BE2C (cell line): ENCODE measurements around the gene TSHR.

ENCODE experiments used
- DNase-seq: peaks from one replicate; pipeline ENCODE4 v3.0.0-alpha.2; 2020
- H3K27me3 ChIP-seq: fragments of 250-450 bp; sonication (Bioruptor Pico); 2 replicates; pipeline ENCODE4 v1.5.1; 2020; ENCODE audit warnings: mild to moderate bottlenecking
- H3K36me3 ChIP-seq: fragments of 250-450 bp; sonication (Bioruptor Pico); 2 replicates; pipeline ENCODE4 v1.5.1; 2020; ENCODE audit warnings: mild to moderate bottlenecking
- H3K4me1 ChIP-seq: fragments of 250-450 bp; sonication (Bioruptor Pico); 2 replicates; pipeline ENCODE4 v1.5.1; 2020
- H3K4me3 ChIP-seq: 2 replicates; pipeline ENCODE4 v1.5.1; 2011; ENCODE audit warnings: low read depth, low read length
- H3K9me3 ChIP-seq: fragments of 250-450 bp; sonication (Bioruptor Pico); 2 replicates; pipeline ENCODE4 v1.5.1; 2020
- CTCF ChIP-seq: IDR thresholded peaks from 2 replicates; pipeline ENCODE4 v1.5.1; 2012; ENCODE audit warnings: mild to moderate bottlenecking, low read depth, low read length

Gene TSHR

GRCh38 chr14:81164167-81164774 is 208.8 kb downstream of the TSHR start:
- H3K4me1 ChIP-seq = peaks cover 3% of the 10 kb centered on the region; the same call in 1 of the 2 replicates
- TF ChIP-seq CTCF = peak; percentile 97
- H3K9me3 ChIP-seq = no peaks in the 10 kb centered on the region
- no peak overlapping the region for H3K4me3 ChIP-seq
- DNase-seq = peak; percentile 79
- no peaks in the 10 kb centered on the region for H3K27me3 ChIP-seq
- H3K36me3 ChIP-seq = no peaks in the 10 kb centered on the region

- no peak for DNase-seq
- H3K9me3 ChIP-seq = no peaks in the 10 kb centered on the region
- peaks cover 3% of the 10 kb centered on the region; the same call in 1 of the 2 replicates for H3K4me1 ChIP-seq
- no peak overlapping the region for H3K4me3 ChIP-seq
- H3K27me3 ChIP-seq = no peaks in the 10 kb centered on the region
- TF ChIP-seq CTCF = no peak
- H3K36me3 ChIP-seq = no peaks in the 10 kb centered on the region
These were observed 209.8 kb downstream of the TSHR start for GRCh38 chr14:81165188-81165587.

DNA sequence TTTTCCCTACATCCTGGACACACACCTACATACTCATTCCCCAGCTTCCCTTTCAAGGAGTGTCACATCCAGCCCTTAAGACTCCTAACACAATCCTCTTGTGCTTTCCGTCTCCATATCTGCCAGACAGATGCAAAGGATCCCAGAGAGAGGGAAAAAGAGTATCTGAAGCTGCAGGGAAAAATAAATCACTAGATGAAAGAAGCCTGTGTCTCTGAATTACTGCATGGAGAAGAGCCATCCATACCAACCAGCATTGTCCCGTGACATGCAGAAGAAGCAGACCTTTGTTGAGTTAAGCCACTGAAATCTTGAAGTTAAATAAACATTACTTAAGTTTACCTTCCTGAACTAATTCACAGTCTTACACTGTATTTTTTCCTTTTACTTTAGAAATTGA is 210.7 kb downstream of the TSHR start:
- H3K36me3 ChIP-seq = no peaks in the 10 kb centered on the region
- no peak for TF ChIP-seq CTCF
- DNase-seq = no peak
- H3K27me3 ChIP-seq = no peaks in the 10 kb centered on the region
- no peaks in the 10 kb centered on the region for H3K9me3 ChIP-seq
- H3K4me1 ChIP-seq = peaks cover 3% of the 10 kb centered on the region; the same call in 1 of the 2 replicates
- no peak overlapping the region for H3K4me3 ChIP-seq

GRCh38 chr14:81169267-81169666 is 213.8 kb downstream of the TSHR start:
- Histone ChIP-seq H3K36me3 (no peaks in the 10 kb centered on the region), H3K4me3 (no peak overlapping the region), H3K4me1 (peaks cover 9% of the 10 kb centered on the region), H3K9me3 (no peaks in the 10 kb centered on the region), H3K27me3 (no peaks in the 10 kb centered on the region)
- DNase-seq = no peak
- TF ChIP-seq CTCF = no peak

GRCh38 chr14:81169711-81170103 is 214.3 kb downstream of the TSHR start:
- no peaks in the 10 kb centered on the region for H3K27me3 ChIP-seq
- peak overlapping the region; percentile 65 for H3K4me3 ChIP-seq
- TF ChIP-seq CTCF = no peak
- no peak for DNase-seq
- H3K9me3 ChIP-seq = no peaks in the 10 kb centered on the region
- peaks cover 6% of the 10 kb centered on the region for H3K4me1 ChIP-seq
- no peaks in the 10 kb centered on the region for H3K36me3 ChIP-seq

DNA sequence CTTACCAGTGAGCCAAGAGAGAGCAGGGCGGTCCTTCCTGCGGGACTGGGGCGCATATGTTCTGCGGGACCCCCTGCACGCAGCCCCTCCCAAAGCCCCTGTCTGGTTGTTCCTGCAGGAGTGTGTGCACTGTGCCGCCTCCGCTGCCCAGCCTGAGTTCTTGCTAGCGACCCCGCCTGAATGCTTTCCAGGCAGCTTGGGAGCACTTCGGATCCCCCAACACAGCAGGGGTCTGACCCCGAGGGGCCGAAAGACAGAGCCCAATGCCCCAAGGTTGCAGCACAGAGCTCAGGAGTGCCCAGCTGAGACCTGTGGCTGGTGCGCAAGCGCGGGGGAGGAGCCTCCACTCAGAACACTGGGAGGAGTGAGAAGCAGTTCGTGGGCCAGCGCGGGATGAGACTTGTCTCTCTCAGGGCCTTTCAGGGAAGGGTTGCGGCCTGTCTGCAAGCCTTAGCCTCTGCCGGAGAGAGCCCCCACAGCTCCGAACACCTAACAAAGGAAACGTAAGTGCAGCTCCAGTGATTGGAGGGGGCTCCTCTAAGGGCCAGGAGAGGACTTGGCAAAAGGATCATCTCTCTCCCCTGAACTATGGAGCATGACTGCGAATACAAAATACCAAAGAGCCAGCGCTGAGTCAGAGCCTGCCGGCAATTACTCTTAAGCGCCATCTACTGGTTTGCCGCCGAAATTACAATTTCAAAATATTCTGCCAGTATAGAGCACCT is 214.8 kb downstream of the TSHR start:
- Histone ChIP-seq H3K9me3 (no peaks in the 10 kb centered on the region), H3K36me3 (no peaks in the 10 kb centered on the region), H3K27me3 (no peaks in the 10 kb centered on the region), H3K4me1 (peaks cover 6% of the 10 kb centered on the region), H3K4me3 (peak overlapping the region; percentile 65)
- DNase-seq = peak; percentile 89
- TF ChIP-seq CTCF = peak; percentile 92
